ENCODE results near the gene FBXW8.

The FBXW8 gene

GRCh38 chr12:116926283-116927243 lies 15.8 kb downstream of the FBXW8 start:
- DNase-seq (ENCODE audit: low read depth): no peak

DNA sequence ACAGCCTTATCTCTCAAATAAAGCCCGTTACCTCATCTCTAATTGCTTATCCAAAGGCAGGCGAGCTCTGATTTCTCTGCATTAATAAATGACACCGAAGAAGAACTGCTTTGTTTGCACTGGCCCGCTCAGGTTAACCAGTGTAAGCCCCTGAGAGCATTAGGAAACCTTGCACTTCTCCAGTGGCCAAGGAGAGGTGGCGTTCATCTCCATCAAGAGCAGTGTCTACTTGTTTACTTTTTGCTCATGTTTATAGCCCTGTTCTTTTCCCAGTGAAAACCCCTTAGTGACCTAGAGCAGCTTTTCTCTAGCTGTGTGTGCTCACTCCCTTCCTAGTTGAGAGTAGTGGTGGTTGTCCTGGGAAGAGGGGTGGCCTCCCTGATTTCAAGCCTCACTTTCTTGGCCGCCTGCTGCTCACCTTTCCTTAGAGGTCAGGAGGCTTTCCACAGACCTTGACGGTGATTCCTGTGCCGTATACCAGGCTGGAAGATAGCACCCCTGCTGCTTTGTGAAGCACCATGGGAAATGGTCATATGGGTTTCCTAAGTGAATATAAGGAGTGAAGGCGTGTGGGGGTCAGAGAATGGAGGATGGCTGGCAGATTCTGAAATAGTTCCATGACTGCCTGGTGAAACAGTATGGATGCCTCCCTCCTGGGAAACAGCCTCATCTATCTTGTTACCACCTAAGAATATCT lies 16.6 kb downstream of the FBXW8 start:
- no peak for DNase-seq (ENCODE audit: low read depth)

GRCh38 chr12:116928504-116928903 lies 17.8 kb downstream of the FBXW8 start:
- DNase-seq (ENCODE audit: low read depth): no peak

- no peak for DNase-seq (ENCODE audit: low read depth)
Measured at GRCh38 chr12:116929885-116930284, 19.1 kb downstream of the FBXW8 start.

DNA sequence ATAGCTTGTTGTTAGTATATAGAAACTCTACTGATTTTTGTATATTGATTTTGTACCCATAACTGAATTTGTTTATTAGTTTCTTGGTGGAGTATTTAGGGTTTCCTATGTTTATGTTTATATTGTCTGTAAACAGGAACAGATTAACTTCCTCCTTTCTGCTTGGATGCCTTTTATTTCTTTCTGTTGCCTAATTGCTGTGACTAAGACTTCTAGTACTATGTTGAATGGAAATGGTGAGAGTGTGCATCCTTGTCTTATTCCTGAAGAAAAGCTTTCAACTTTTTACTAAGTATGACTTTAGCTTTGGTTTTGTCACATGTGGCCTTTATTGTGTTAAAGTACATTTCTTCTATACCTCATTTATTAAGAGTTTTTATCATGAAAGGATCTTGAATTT lies 20.9 kb downstream of the FBXW8 start:
- no peak for DNase-seq (ENCODE audit: low read depth)

- DNase-seq (ENCODE audit: low read depth): no peak
Measured at GRCh38 chr12:116933091-116933490, 22.3 kb downstream of the FBXW8 start.

DNA sequence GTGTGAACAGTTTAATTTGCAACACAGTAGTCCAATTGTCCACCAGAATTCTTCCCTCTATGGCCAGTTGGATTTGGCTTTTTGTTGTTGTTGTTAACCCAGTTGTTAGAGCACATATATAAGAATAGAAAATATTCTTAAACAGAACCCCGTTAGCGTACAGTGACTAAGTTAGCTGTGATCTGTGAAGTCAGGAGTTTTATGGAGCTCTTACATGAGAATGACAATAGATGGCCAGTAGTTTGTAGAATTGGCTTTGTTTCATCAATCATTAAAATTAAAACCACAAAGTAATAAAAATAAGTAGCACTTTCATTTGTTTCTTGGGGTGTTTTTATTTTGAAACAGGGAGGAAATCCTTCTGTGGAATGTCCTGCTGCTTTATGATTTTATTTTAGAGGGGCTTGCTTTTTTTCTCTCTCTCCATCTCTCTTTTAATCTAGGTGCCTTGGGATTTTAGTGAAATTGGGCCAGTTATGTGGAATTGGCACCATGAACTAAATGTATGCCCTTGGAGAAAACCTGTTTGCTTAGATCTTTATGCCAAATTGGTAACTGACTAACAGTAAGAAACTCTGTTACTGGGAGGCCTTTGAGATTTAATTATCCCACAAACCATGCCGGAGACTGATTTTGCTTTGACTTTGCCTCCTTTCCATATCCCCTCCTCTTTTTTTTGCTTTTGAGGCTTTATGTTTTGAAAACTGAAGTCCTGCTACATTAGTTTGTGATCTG lies 22.9 kb downstream of the FBXW8 start:
- no peak for DNase-seq (ENCODE audit: low read depth)

DNA sequence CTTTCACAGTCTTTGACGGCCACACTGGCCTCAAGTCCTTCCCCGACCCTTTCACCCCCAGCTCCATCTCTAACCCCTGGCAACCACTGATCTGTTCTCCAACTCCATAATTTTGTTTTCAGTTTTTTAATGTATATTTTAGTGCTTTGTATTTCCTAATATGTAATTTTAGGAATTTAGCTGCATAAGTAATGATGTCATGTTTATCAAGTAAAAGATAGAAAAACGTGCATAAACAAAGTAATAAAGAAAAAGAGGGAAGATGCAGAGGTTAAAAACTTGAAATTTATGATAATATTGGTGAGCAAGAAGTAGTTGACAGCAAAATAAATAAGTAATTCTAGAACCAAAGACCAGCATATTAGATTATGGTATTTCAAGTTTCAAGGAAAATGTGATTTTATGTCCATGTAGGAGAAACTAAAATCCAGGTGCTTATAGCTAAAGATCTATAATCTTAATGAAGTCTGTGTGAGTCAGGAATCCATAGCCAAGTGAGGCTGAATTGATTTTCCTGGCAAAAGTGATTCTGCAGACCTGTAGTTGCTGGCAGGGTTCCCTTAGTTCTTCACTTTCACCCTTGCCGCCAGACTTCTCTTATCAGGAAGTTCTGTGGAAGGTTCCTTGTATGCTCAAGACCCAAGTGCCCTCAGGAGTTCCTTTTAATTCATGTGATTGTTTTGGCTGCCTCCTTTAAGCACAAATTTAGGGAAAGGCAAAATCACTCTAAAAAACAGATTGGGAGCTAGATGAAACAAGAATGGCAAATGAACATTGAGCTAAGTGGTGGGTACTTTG lies 24.4 kb downstream of the FBXW8 start:
- DNase-seq (ENCODE audit: low read depth): no peak

DNA sequence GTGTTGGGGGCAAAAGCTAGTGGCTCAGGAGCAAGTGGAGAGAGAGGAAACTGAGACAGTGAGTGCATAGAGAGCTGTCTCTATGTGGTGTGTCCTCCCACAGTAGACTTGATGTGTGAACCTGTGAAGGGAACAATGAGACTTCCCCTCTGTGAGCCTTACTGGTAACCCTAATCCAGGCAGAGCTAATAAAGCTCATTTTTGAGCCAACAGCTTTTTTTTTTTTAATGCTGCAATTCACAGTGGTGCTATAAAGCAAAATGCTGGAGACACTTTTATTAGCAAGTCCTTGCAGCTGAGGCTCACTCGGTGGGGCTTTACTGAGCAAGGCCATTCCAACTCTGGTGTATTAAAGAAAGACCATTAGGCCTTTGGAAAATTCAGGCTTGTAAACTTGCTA lies 26.9 kb downstream of the FBXW8 start:
- DNase-seq (ENCODE audit: low read depth): no peak

- no peak for DNase-seq (ENCODE audit: low read depth)
Measured at GRCh38 chr12:116939734-116940133, 29.0 kb downstream of the FBXW8 start.

DNA sequence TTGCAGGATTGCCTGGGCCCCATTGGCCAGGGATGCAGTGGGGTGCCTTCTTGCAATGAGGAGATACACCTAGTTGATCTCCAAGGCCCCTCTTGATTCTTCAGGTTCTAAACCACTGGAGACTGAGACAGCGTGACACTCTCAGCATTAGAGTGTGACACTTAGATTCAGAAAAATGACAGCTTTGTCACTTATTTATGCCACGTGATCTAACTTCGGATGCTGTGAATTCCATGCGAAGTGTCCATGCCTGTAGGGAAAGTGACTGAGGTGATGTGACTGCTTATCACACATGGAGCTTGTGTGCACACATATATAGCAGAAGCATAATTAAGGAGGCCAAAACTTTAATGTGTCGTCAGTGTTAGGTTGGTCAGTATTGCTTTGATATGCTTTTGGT lies 30.4 kb downstream of the FBXW8 start:
- DNase-seq (ENCODE audit: low read depth): no peak

- no peak for DNase-seq (ENCODE audit: low read depth)
Measured at GRCh38 chr12:116943419-116944372, 32.9 kb downstream of the FBXW8 start.

- no peak for DNase-seq (ENCODE audit: low read depth)
Measured at GRCh38 chr12:116945886-116946550, 35.3 kb downstream of the FBXW8 start.

DNA sequence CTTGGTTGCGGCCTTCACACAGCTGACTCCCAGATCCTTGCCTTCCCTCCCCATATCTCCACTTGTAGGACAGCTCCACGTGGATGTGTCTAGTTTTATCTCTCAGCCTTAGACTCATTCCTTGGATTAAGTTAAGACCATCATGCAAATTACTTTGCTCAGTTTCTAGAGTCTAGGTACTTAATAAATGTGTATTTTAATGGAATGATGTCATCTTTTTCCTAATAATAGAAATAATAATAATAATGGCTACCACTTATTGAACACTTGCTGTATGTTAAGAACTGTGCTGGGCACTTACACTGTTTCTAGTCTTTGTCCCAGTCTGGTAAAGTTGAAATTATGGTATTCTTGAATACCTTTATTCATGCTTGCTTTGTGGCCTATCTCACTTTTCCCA lies 37.5 kb downstream of the FBXW8 start:
- DNase-seq (ENCODE audit: low read depth): no peak

GRCh38 chr12:116950628-116951325 lies 40.0 kb downstream of the FBXW8 start:
- no peak for DNase-seq (ENCODE audit: low read depth)

GRCh38 chr12:116954710-116955381 lies 44.1 kb downstream of the FBXW8 start:
- no peak for DNase-seq (ENCODE audit: low read depth)

DNA sequence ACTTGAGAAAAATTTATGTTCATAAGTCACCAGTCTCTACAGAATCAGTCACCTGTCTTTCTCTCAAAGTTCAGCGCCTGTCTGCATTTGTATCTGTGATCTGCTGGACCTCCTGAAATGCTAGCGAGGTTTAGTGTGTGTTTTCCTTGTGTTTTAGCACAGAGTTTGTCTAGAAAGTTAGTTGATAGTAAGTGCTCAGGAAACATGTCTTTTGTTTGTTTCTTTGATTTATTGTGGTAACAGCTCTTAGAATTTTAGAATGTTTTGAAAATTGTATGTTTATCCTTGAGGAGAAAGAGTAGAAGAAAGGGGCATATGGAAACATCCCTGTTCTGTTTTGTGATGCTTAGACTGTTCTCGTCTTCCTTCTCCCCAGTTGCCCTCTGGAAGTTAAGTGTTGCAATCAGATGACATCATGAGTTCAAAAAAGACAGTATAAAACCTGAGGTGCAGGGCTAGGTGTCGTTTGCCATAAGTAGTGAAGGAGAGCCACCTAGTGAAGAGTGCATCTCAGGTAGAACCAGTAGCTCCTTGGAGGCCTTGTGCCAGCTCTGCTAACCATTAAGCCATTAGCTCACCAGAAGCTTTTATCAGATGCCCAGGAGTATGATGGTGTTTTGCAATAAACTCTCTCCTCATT lies 44.8 kb downstream of the FBXW8 start:
- DNase-seq (ENCODE audit: low read depth): no peak
